H4 (cell line): ENCODE data around the gene TOR3A. TPM values are rescaled to one million over a fixed set of nuclear protein-coding genes. Genes with fewer than 3 reads are reported as not detected.

Experiments used
- DNase-seq: peaks from one replicate; pipeline ENCODE4 v3.0.0-alpha.2; 2015; ENCODE audit warnings: low spot score
- total RNA-seq: library from RNA; depleted of rRNA; stranded (reverse); fragments of >200 nt; shearing (Covaris generic); gene quantifications from 2 replicates; pipeline ENCODE4 v1.2.3, GENCODE V29; 2014; rRNA removed

The TOR3A gene
- total RNA-seq, 1 experiment from 2014 or later = 34.1 TPM

- peak; percentile 84 for DNase-seq
Observed at GRCh38 chr1:179143322-179143721, 61.5 kb downstream of the TOR3A start.

- DNase-seq = no peak
Observed at GRCh38 chr1:179144626-179145025, 62.8 kb downstream of the TOR3A start.

DNA sequence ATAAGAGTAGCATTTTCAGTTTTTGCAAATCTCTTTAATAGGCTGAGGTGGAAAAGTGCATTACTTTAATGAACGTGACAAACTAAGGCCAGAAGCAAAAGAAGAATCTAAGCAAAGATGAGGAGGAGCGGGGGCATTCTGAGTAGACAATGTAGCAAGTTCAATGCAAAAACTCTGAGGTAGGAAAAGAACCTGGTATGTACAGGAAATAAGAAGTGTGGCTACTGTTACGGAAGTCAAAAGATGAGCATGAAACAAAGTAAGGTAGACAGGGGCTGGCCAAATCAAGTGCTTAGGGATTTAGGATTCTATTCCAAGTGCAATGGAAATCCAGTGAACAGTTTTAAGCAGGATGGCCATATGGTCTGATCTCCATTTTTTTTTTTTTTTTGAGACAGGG lies 63.7 kb downstream of the TOR3A start:
- DNase-seq = no peak

Other genes with a start within 250 kb of the TOR3A start
- 1.5 and 1.7 TPM in 2 replicates for gene ANGPTL1, start 211.0 kb upstream of the TOR3A start, total RNA-seq
- 27.5 and 28.3 TPM in 2 replicates for gene FAM20B, start 56.2 kb upstream of the TOR3A start, total RNA-seq
- 9.2 and 12.8 TPM in 2 replicates for gene ABL2, start 147.6 kb downstream of the TOR3A start, total RNA-seq
- 20.9 and 39.3 TPM in 2 replicates for gene SOAT1, start 211.7 kb downstream of the TOR3A start, total RNA-seq